GM21515 (cell line): ENCODE results near the gene MAP4K5.
"Not testable (repeated sequence)": the region's sequence is repeated elsewhere in the genome, so short reads cannot be mapped to it uniquely, and the experiment has no call there.

Source experiments
- ATAC-seq: cut with Tn5 transposase; IDR thresholded peaks from one replicate; pipeline ENCODE4 v1.9.1; 2021; ENCODE audit not compliant: unreplicated experiment

Gene MAP4K5

DNA sequence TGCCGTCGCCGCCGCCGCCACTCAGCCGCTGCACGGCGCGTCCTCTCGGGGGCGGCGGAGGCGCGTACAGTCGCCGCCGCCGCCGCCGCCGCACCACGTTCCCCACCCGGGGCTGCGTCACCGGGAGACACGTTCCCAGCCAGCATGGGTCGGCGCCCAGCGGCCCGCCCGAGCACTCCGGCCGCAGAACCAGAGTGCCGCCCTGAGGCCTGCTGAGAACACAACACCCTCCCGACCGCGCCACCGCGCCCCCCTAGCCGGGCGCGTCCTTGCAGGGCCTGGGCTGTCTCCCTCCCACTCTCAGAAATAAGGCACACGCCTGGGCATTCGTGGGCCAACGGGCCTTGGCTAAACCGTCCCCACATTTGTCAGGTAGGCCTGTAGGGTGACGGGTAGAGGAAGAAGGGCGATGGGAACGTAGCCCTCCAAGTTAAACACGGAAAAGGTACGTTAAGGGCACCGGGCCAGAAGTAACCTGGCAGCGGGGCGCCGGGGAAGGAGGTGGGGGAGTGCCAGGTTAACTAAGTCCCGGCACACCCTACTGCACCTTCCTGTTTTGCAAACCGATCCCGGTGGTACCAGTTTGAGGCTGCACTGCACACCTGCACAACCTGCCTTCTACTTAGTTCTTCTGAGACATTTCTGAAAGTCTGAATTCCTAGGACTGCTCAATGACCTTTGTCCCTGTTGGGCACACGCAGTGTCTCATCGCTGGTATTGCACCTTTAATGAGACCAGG, at the start of gene MAP4K5:
TSS of gene MAP4K5 (minus strand) at position 68 of the 739 bp plus-strand sequence. CDS start 520 bp downstream, outside the sequence.
- ATAC-seq = peak; percentile 94

DNA sequence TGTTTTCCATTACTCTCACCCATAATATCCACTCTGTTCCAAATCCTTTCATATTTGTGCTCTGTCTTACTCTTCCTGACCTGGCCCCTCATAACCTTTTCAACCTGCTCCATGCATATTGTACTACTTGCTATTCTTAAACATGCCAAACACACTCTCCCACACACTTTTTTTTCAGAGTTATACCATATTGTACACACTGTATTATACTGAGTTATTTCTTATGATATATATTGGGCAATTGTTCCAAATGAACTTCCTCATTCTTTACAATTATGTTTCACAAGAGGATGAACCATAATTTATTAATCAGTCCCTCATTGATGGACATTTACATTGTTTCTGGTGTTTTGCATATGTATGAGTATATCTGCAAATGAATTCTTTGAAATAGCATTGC, 46.1 kb upstream of the MAP4K5 start:
- no peak for ATAC-seq

DNA sequence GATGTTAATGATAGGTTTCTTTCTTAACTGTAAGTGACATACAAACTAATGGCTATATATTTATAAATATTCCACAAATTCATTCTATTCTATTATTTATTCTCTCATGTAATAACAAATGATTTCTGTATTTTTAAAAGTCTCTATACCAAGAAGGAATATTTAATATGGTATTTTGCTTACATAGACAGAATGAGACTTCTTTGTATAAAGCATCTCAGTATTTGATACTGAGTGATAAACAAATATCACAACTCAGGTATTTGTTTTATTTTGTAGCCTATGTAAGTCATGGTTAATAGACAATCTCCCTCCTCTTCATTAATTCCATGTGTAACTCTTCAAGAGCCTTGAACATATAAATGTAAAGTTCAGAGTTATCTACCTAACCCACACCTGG, 45.6 kb upstream of the MAP4K5 start:
- ATAC-seq = no peak

DNA sequence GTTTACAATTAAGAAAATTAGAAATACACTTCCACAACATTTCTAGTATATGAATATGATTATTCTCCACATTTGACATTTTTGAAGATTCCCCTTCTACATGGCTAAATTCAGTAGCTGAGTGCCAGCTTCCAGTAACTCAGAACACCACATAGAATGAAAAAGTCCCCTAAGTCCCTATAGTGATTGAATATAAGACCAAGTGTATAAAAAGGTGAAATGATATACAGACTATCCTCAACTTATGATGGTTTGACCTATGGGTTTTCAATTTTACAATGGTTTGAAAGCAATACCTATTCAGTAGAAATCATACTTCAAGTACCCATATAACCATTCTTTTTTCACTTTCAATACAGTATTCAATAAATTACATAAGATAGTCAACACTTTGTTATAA, 43.4 kb upstream of the MAP4K5 start:
- ATAC-seq = no peak

DNA sequence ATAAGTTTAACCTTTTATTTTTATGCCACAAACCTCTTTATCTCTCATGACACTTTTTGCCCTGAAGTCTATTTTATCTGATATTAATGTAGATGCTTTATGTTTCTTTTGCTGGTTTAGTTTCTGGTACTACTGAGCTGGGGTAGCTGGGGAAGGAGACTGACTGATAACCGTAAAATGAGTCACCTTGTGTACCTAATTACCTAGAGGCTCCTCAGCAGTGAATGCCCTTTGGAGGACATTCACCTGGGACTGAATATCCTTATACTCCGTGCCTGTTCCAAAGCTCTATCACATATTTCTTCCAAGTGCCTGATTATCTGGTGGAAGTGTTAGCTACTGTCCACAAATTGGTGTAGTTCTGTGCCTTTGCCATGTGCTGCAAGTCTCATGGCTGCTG, 41.5 kb upstream of the MAP4K5 start:
- ATAC-seq = no peak

DNA sequence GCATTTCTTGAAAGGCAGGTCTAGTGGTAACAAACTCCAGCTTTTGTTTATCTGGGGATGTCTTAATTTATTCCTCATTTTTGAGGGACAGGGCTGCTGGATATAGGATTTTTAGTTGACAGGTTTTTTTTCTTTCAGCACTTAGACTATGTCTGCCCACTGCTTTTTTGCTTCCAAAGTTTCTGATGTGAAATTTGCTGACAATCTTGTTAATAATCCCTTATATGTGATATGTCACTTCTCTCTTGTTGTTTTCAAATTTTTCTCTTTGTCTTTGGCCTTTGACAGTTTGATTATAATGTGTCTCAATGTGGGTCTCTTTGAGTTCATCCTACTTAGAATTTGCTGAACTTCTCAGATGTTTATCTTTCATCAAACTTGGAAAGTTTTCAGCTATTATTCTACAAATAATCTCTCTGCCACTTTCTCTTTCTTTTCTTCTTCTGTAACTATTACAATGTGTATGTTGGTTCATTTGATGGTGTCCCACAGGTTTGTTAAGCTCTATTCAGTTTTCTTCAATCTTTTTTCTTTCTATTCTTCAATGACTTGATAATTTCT, 37.4 kb upstream of the MAP4K5 start:
- no peak for ATAC-seq

DNA sequence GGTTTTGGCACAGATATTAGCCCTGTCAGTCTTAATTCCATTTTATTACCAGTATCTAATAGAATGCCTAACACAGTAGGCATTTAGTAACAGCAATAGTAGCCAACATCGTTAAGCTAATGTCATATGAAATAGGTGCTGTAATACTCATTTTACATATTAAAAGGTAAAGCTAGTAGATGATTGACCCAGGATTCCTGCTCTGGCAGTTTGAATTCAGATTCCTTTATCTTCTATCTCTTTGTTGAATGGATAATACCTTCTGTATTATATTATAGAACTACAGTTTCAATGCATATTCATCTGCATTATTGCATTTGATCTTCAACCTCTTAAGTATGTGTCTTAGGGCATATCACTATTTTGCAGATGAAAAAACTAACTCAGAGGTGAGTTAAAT, 30.5 kb upstream of the MAP4K5 start:
- no peak for ATAC-seq

DNA sequence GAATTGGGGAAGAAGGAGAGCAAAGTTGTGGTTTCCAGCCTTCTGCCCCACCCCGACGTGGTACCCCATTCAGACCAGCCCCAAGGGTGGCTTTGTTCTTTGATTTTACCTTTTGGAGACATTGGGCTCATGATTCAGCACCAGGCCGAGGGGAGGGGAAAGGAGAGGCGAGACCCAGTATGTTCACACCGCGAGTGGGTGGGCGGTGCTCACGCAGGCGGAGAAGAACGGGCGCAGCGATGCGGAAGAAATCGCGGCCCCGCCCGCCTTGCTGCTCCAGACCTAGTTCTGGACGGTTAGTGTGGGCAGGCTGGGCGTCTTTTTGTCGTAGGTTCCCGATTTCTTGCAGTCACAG, 28.5 kb upstream of the MAP4K5 start:
- ATAC-seq = no peak

DNA sequence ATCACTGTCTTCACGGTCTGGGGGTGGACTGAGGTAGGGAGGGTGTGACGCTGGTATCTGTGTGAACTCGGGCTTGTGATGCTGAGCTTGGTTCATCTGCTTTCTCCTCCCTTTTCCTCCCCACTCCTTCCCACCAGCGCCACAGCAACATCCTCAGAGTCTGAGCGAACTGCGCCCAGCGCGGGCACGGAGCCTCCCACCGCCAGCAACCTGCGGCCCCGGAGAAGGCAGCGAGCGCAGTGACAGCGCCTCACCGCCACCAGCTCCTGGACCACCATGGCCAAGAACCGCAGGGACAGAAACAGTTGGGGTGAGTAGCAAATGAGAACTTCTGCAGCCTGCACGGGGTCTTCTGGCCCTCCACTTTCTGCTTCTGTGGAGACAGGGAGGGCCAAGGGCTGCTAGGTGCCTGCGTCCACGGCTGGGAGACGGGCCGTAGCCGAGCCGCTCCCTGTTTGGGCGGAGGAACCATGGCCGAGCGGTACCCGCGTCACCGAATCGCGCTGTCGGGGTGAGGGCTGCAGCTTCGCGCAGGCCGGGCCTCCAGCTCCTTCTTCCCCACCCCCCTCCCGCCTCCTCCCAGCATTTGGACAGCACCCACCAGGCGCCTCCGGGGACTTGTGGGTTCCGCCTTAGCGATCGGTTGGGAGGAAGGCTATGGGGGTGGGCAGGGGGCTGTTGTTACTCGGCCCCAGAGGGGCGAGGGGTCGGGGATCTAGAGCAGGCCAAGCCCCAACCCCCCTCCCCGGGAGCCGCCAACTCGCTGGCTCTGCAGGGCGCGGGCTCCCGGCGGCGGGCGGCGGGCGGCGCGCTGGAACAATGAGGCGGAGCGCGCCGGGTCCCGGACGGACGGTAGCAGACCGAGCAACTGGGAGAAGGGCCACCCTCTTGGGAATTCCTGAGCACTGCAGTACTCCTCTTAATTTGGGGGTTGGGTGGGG, 27.9 kb upstream of the MAP4K5 start, which contains the start of gene ATL1:
TSS of gene ATL1 (plus strand) at position 156 of the 941 bp plus-strand sequence. CDS start at position 277, 121 bp downstream.
- ATAC-seq = no peak

DNA sequence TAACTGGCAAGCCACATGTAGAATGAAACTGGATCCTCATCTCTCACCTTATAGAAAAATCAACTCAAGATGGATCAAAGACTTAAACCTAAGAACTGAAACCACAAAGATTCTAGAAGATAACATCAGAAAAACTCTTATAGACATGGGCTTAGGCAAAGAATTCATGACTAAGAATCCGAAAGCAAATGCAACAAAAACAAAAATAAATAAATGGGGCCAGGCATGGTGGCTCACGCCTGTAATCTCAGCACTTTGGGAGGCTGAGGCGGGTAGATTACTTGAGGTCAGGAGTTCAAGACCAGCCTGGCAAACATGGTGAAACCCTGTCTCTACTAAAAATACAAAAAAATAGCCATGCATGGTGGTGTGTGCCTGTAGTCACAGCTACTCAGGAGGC, 20.4 kb upstream of the MAP4K5 start:
- ATAC-seq = not testable (repeated sequence)

DNA sequence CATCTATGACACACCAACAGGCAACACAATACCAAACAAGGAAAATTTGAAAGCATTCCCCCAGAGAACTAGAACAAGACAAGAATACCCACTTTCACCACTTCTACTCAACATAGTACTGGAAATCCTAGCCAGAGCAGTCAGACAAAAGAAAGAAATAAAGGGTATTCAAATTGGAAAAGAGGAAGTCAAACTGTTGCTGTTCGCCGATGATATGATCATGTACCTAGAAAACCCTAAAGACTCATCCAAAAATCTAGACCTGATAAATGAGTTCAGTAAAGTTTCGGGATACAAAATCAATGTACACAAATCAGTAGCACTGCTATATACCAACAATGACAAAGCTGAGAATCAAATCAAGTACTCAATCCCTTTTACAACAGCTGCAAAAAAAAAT, 19.5 kb upstream of the MAP4K5 start:
- ATAC-seq = no peak

DNA sequence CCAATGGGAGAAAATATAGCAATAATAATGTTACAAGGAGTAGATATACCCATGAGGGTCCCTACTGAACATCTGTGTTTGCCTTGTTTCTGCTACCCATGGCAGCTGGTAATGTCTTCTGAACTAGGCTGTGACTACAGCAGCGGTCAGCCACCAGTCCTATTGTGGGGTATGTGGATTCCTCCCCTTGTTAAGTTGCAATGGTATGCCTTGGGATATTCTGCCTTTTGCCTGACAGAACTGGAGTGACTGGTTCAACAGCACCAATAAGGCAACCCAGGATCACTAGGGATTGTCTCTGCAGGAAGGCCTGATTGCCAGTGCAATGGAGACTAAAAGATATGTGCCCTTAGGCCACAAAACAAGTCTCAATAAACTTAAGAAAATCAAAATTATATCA, 17.9 kb upstream of the MAP4K5 start:
- no peak for ATAC-seq

DNA sequence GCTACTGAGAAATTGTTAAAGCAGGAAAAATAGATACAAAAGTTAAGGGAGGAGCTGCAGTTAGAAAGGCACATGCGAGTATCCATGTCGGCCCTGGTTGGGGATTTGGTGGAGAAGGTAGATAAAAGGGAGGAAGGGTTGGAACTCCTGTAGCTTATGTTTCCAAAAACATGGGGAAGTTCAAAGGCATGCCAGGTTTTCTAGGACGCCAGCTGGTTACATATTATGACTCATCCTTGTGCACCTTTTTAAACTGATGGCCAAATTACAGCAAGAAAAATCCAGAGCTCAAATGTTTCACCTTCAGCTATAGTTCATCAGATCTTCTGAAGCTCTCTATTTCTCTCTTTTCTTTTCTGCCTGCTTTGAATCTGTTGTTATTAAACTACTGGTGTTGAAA, 13.2 kb upstream of the MAP4K5 start:
- no peak for ATAC-seq

DNA sequence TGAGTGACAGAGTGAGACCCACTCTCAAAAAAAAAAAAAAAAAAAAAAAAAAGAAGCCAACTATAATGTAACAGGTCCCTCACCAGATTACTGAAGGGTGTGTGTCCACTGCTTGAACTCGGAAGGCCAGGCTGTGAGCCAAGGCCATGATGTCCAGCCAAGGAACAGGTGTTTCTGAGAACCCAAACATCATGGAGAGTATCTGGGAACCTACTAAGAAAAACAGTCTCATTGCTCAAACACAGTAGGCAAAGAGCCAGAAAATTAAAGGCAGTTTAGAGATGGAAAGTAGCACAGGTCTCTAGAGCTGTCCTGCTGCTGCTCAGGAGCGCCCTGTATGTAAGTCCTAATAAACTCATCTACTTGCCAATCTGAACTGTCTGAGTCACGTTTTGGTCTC, 12.5 kb upstream of the MAP4K5 start:
- ATAC-seq = no peak

DNA sequence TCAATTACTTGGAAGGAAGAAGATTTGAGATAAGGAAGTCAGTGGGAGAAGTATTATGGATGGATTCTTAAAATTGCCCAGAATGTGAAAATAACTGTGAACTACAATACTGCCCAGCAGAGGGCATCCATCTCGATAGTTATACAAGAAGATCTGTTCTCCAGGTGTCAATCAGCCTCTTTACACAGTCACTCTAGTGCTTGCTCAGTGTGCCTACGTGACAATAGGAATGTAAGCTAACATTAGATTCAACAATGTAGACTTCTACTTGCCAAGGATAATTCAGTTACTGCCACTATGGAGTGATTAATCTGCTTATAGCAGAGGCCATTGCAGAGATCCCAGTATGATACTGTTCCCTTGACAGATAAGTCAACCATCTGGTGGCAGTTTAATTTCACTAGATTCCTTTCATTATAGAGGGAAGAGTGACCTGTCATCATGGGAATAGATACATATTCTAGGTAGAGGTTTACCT, 10.6 kb upstream of the MAP4K5 start:
- ATAC-seq = no peak

DNA sequence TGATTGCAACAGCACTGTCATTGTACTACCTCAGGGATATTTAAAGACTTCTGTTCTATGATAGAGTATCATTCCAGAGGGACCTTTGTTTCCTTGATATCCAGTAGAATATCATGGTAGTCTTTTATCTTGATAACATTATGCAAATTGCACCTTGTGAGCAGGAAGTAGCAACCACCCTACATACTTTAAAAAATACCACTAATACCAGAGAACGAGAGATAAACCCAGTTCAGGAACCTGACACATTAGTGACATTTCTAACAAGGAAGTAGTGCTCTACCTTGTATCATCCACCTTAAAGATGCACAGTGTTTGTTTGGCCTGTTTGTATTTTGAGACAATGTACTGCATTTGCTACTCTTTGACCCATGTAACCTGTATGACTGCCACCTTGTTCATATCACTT, 8.8 kb upstream of the MAP4K5 start:
- ATAC-seq = no peak

DNA sequence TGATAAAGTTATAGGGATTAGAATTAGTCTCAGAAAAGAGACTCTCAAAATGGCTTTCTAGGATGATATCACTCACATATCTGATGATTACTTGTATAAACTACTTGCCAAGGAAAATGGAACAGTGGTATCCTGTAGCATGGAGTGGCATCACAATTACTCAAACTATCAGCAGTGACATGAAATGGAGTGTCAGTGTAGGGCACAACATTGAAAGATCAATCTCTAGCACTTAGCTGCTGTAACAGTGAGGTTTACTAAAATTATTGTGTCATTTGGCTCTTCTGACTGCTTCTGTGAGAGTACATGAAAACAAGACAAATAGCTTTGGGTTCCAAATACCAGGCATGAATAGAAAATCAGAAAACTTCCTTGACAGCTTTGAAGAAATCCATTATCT, 6.7 kb upstream of the MAP4K5 start:
- ATAC-seq = no peak

DNA sequence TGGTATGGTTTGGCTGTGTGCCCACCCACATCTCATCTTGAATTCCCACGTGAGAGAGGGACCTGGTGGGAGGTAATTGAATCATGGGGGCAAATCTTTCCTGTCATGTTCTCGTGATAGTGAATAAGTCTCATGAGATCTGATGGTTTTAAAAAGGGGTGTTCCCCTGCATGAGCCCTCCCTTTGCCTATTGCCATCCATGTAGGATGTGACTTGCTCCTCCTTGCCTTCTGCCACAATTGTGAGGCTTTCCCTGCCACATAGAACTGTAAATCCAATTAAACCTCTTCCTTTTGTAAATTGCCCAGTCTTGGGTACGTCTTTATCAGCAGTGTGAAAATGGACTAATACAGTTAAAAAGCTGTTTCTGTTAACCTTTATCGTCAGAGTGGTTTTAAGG, 5.7 kb upstream of the MAP4K5 start:
- not testable (repeated sequence) for ATAC-seq

DNA sequence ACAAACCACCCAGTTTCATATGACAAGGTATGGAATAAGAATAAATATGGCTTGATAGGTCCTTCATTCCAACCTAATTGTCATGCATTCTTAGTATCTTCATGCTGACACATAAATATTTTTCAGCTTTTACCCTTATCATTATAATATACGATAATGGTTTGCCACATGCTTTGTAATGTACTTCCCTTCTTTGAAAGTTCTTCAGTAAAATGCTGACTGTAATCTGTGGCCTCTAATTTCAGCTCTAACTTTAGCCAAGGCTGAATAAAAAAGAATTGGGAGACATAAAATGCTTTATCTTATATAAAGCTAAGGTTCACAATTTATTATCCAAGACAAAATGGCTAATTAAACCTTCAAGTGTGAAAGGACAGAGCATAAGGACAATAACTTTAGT, 2.6 kb upstream of the MAP4K5 start:
- ATAC-seq = no peak

DNA sequence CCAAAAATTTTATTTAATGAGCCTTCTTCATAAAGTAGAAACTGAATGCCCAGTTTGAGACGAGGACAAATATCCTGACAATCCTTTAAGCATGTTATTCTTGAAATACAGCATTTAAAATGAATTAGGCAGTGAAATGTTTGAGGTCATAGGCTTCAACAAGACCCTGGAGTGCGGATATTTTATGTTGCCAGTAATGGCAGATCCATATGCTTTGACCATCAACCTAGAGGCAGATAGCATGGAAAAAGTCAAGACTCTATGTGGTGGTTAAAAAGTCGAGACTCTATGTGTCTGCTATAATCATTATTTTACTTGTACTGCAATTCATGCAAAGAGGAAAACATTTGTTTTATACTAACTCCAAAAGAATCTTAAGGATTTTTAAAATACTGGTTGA, 2.0 kb upstream of the MAP4K5 start:
- no peak for ATAC-seq

DNA sequence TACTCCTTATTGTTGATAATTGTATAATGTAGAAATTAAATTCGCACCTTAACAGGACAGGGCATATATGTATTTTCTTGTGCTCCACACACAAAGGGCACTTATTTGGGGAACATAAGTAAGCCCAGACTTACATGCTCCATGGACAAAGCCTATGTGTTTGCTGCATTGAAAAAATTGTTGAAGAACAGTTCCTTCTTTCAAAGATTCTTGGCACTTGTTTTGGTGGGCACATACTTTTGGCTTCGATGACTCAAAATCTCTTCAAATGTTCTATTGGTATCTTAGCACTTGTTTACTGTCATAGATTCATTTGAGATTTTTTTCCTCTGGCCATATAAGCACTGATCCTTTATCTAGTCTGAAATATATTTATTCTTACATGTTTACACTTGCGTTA, 1.4 kb upstream of the MAP4K5 start:
- no peak for ATAC-seq

DNA sequence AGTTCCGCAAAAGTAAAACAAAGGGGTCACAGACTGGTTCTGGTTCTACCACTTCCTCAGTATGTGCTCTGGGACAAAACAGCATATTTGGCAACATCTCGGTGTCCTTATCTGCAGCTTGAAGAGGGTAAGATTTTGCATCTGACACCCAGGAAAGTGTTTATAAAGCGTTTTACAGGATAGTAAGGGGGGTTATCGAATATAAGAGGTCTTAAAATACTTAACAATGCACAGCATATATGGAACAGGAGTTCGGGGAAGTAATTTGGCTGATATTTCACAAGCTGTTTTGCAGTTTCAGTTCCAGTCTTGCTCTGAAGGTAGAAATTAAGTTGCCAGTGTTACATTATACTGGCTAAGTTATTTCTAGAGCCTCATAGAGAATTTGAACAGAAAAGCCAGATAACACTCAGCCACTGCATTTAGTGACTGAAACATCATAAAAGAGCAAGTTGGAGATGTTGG, 904 bp upstream of the MAP4K5 start:
- peak; percentile 19 for ATAC-seq
